OCI-LY7 (cell line): Measurements from ENCODE around the gene ZNF24. TPM values are rescaled to one million over a fixed set of nuclear protein-coding genes. Genes with fewer than 3 reads are reported as not detected.

Experiments
- BruUV-seq: library from RNA; stranded (reverse); fragments of 400-500 nt; replicated peaks from 2 replicates; lab custom pipeline; 2021; lab: Mats Ljungman, UMichigan
- CTCF ChIA-PET: fragments of 300-600 bp; sonication (Branson Sonifier 250); formaldehyde crosslinking; loops from one replicate; lab custom pipeline; 2022; ENCODE audit warnings: antibody characterized with exemption; ENCODE audit not compliant: unreplicated experiment; lab: Charles Lee
- POLR2A ChIA-PET: fragments of 300-600 bp; sonication (Branson Sonifier 250); formaldehyde crosslinking; loops from one replicate; lab custom pipeline; 2022; ENCODE audit warnings: antibody characterized with exemption; lab: Charles Lee
- DNase-seq: peaks from one replicate; pipeline ENCODE4 v3.0.0-alpha.2; 2015; ENCODE audit warnings: low spot score
- H2AFZ ChIP-seq: fragments of 200-600 bp; sonication (generic), shearing (Covaris generic); 2 replicates; pipeline ENCODE4 v1.6.1; 2014; ENCODE audit warnings: mild to moderate bottlenecking, antibody characterized with exemption, low read length, moderate library complexity
- H3K27ac ChIP-seq: fragments of 200-600 bp; sonication (generic); 2 replicates; pipeline ENCODE4 v1.5.1; 2014; ENCODE audit warnings: mixed run types, low read depth, mild to moderate bottlenecking, moderate library complexity, low read length, inconsistent platforms; ENCODE audit not compliant: poor library complexity, severe bottlenecking
- H3K36me3 ChIP-seq: fragments of 200-600 bp; sonication (generic); 2 replicates; pipeline ENCODE4 v1.6.1; 2014; ENCODE audit warnings: mild to moderate bottlenecking, antibody characterized with exemption, low read length, moderate library complexity, mixed read lengths; ENCODE audit not compliant: insufficient read depth
- H3K4me1 ChIP-seq: fragments of 200-600 bp; sonication (generic); 2 replicates; pipeline ENCODE4 v1.5.1; 2014; ENCODE audit warnings: mild to moderate bottlenecking, low read length; ENCODE audit not compliant: insufficient read depth, poor library complexity, severe bottlenecking
- H3K4me2 ChIP-seq: fragments of 200-600 bp; sonication (generic); 2 replicates; pipeline ENCODE4 v1.6.1; 2014; ENCODE audit warnings: mild to moderate bottlenecking, low read length
- H3K4me3 ChIP-seq: fragments of 200-600 bp; sonication (generic); 2 replicates; pipeline ENCODE4 v1.5.1; 2014; ENCODE audit warnings: mild to moderate bottlenecking, low read depth, low read length; ENCODE audit not compliant: poor library complexity, severe bottlenecking
- H3K79me2 ChIP-seq: fragments of 200-600 bp; sonication (generic); 2 replicates; pipeline ENCODE4 v1.6.1; 2016; ENCODE audit warnings: low read depth, mild to moderate bottlenecking, low read length, moderate library complexity, mixed read lengths; ENCODE audit not compliant: insufficient read depth
- H3K9me2 ChIP-seq: fragments of 200-600 bp; sonication (generic); 2 replicates; pipeline ENCODE4 v1.6.1; 2016; ENCODE audit warnings: mild to moderate bottlenecking, low read length, mixed read lengths; ENCODE audit not compliant: insufficient read depth
- H3K9me3 ChIP-seq: fragments of 200-600 bp; sonication (generic); 2 replicates; pipeline ENCODE4 v1.6.1; 2014; ENCODE audit warnings: mild to moderate bottlenecking, mixed run types, low read length, mixed read lengths
- H4K20me1 ChIP-seq: fragments of 200-600 bp; sonication (generic); 2 replicates; pipeline ENCODE4 v1.6.1; 2014; ENCODE audit warnings: mild to moderate bottlenecking, antibody characterized with exemption, low read length, moderate library complexity, mixed read lengths; ENCODE audit not compliant: insufficient read depth
- CTCF ChIP-seq: fragments of 200-600 bp; sonication (generic); conservative IDR thresholded peaks from 2 replicates; pipeline ENCODE4 v1.5.1; 2014; ENCODE audit warnings: mild to moderate bottlenecking, antibody characterized with exemption, low read length, moderate library complexity, mixed read lengths
- EZH2phosphoT487 ChIP-seq: fragments of 200-600 bp; sonication (generic); IDR thresholded peaks from 2 replicates; pipeline ENCODE4 v1.6.1; 2018; ENCODE audit warnings: low read depth, borderline replicate concordance, mild to moderate bottlenecking, mixed run types, antibody characterized with exemption, low read length, moderate library complexity, mixed read lengths
- intact Hi-C: fragments of 100-400 bp; cut with micrococcal nuclease; formaldehyde crosslinking; loops from one replicate; pipeline ENCODE4 v1.10.0; 2022; ENCODE audit not compliant: unreplicated experiment
- total RNA-seq, 2 experiments: library from RNA; depleted of rRNA in 1 of 2; stranded (reverse); fragments of >200 nt in 1 of 2; shearing (Covaris generic) in 1 of 2; gene quantifications; 2 replicates each; pipeline ENCODE4 v1.2.3, GENCODE V29; 2014 to 2022

ZNF24 gene
- total RNA-seq, 2 experiments from 2014 or later: 13.6 to 29.8 TPM

DNA sequence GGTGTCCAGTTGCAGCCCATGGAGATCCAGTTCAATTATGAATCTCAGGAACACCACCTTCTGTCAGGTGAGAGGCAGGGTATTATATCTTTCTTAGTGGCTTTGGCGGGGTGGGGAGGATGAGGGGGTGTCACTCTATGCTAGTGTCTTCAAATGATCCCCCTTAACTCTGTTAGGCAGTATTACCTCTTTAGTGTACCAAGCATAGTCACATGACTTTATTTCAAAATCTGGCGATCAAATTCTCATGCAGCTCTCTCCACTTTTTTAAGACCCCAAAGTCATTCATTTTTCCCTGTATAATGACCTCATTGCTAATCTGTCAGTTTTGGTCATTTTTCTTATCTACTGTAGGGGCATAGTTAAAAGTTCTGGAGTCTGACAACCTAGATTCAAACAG lies 53.1 kb downstream of the ZNF24 start:
- Histone ChIP-seq H3K36me3 (peaks cover 3% of the 10 kb centered on the region; the same call in 1 of the 2 replicates), H3K4me1 (peaks cover 7% of the 10 kb centered on the region), H3K4me3 (peak overlapping the region; percentile 86), H3K9me2 (no peaks in the 10 kb centered on the region), H2AFZ (no peak overlapping the region), H4K20me1 (no peaks in the 10 kb centered on the region), H3K4me2 (peak overlapping the region; percentile 77), H3K9me3 (no peaks in the 10 kb centered on the region), H3K27ac (no peak overlapping the region), H3K79me2 (0 out of 2 replicates have a peak, but pooled peaks cover 6% of the 10 kb centered on the region)
- TF ChIP-seq CTCF: no peak
- TF ChIP-seq EZH2phosphoT487: no peak
- no peak for DNase-seq
- CTCF ChIA-PET: no interaction called here
- intact Hi-C loops: loop anchor here (2.0 to 5.0 kb wide), 3 partner anchors 44 to 54 kb away; partner anchors contain the start of genes ZNF24 and ZNF397
- POLR2A ChIA-PET: no interaction called here
- BruUV-seq: no TSS peak

DNA sequence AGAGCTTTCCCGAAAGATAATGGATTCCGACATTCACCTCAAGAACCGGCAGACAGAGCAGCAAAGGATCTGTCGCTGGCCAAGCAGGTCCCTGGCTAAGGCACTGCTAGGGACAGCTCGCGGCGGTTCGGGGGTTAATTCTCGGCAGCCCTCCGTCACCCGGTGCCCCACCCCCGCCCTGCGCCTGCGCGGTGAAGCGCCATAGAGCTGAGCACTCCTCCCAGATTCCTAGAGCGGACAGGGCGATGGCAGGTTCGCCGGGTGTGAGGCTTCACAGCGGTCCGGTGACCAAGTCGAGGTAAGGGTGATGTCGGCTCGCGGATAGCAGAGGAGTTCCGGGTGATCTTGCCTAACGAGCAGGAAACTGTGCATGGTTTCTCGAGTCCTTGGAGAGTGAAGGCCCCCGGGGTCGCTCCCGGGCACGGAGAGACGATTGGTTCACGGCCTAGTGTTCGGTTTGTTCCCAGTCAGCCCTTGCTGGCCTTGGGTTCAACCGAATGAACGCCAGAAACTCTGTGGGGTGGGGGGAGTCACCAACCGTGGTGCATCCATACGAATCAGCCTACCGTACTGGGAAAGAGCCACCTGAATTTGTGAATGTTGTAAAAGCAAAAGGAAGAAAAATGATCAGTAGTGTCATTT lies 54.0 kb downstream of the ZNF24 start, which contains the start of gene ZSCAN30:
Gene ZSCAN30 (minus strand): TSS at position 136 of the 642 bp plus-strand sequence. CDS start 25,877 bp downstream, outside the sequence.
- Histone ChIP-seq H3K9me3 (no peaks in the 10 kb centered on the region), H4K20me1 (no peaks in the 10 kb centered on the region), H3K4me2 (peak within 1 kb of the TSS; percentile 77), H3K9me2 (no peaks in the 10 kb centered on the region), H3K27ac (peak within 1 kb of the TSS; percentile 46), H3K79me2 (0 out of 2 replicates have a peak, but pooled peaks cover 6% of the 10 kb centered on the region), H3K4me3 (peak within 1 kb of the TSS; percentile 86), H2AFZ (peak within 1 kb of the TSS; percentile 88), H3K4me1 (peaks cover 7% of the 10 kb centered on the region), H3K36me3 (peaks cover under 1% of the 10 kb centered on the region; the same call in 1 of the 2 replicates)
- TF ChIP-seq EZH2phosphoT487 (no peak), CTCF (no peak)
- BruUV-seq: no TSS peak
- peak; percentile 87 for DNase-seq
- CTCF ChIA-PET: interaction anchor here (0.6 kb wide), 1 partner anchor 130 kb away, joined by 7 read pairs; no protein-coding TSS in a partner anchor
- POLR2A ChIA-PET: interaction anchor here (0.5 to 2.2 kb wide), 2 partner anchors 47 to 54 kb away, joined by 3 to 7 read pairs; partner anchors contain the start of gene ZNF24
- intact Hi-C loops: loop anchor here (2.0 to 5.0 kb wide), 3 partner anchors 45 to 55 kb away; partner anchors contain the start of genes ZNF24 and ZNF397
